Transverse colon (tissue), 4 donors: ENCODE measurements around the gene GLIS2. TPM values are rescaled to one million over a fixed set of nuclear protein-coding genes. Genes with fewer than 3 reads are reported as not detected.

Experiments used
- DNase-seq: peaks from one replicate; pipeline ENCODE4 v3.0.0-alpha.2; 2019
- H3K27ac ChIP-seq, 4 donors: fragments of 200-600 bp; sonication (generic); 2 replicates each; pipeline ENCODE4 v1.5.1; 2016 to 2018; ENCODE audit warnings: inconsistent platforms in 4 of 4
- H3K27me3 ChIP-seq: fragments of 200-600 bp; sonication (generic); 2 replicates; pipeline ENCODE4 v1.5.1; 2017; ENCODE audit warnings: inconsistent platforms
- H3K36me3 ChIP-seq, 4 donors: fragments of 200-600 bp; sonication (generic); 2 replicates each; pipeline ENCODE4 v1.5.1; 2017 to 2019; ENCODE audit warnings: inconsistent platforms in 4 of 4
- H3K4me1 ChIP-seq, 4 donors: fragments of 200-600 bp; sonication (generic); 2 replicates each; pipeline ENCODE4 v1.5.1; 2017 to 2020; ENCODE audit warnings: inconsistent platforms in 4 of 4
- H3K4me3 ChIP-seq, 4 donors: fragments of 200-600 bp; sonication (generic); 1 replicate in 1 of 4; 2 replicates in 3 of 4; pipeline versions ENCODE4 v1.5.1 to v1.6.1; 2017 to 2019; ENCODE audit warnings: inconsistent platforms in 4 of 4
- H3K9me3 ChIP-seq, 2 donors: fragments of 200-600 bp; sonication (generic); 2 replicates each; pipeline ENCODE4 v1.5.1; 2017 to 2019; ENCODE audit warnings: inconsistent platforms in 2 of 2
- EP300 ChIP-seq: sonication (generic); formaldehyde crosslinking; IDR thresholded peaks from one replicate; pipeline ENCODE4 v1.6.1; 2017; ENCODE audit warnings: antibody characterized with exemption, low read depth
- POLR2A ChIP-seq: fragments of 450-650 bp; IDR thresholded peaks from one replicate; pipeline ENCODE4 v1.6.1; 2016; ENCODE audit warnings: antibody characterized with exemption, mild to moderate bottlenecking, moderate library complexity
- POLR2AphosphoS5 ChIP-seq, 3 donors: sonication (generic); formaldehyde crosslinking; IDR thresholded peaks; one replicate each; pipeline ENCODE4 v1.6.1; 2016; ENCODE audit warnings: antibody characterized with exemption in 3 of 3
- WGBS, 2 donors: methylation state at CpG; one replicate each; pipeline ENCODE4 v1.1.5; 2018; ENCODE audit warnings: low coverage in 1 of 2; 5-methylcytosine and 5-hydroxymethylcytosine counted together
- in situ Hi-C, 4 donors: fragments of 200-750 bp; cut with MboI; loops; one replicate each; pipeline versions ENCODE4 v1.15.0 to v1.15.1; 2017; ENCODE audit warnings: low sequenced_read_pairs in 3 of 4, low pct_ligation_motif_present in 1 of 4, low pct_unique_long_range_greater_than_20kb in 1 of 4
- intact Hi-C: fragments of 100-400 bp; cut with DNase I; formaldehyde crosslinking; loops from one replicate; pipeline ENCODE4 v1.15.1; 2023; ENCODE audit warnings: low total_unique reads
- total RNA-seq, 4 donors: library from RNA; depleted of rRNA; stranded (reverse); fragments of >200 nt; gene quantifications; one replicate each; pipeline ENCODE4 v1.1.0, GENCODE V29; 2016
- TF ChIP-seq, protein P1 (sequence below), 5 experiments: fragments of 200-600 bp in 3 of 5; fragments of 450-650 bp in 2 of 5; sonication (generic) in 3 of 5; IDR thresholded peaks; 1 replicate in 2 of 5; 2 replicates in 3 of 5; pipeline ENCODE4 v1.5.1; 2016 to 2017; ENCODE audit warnings: antibody characterized with exemption in 5 of 5, inconsistent platforms in 3 of 5, mild to moderate bottlenecking in 2 of 5, moderate library complexity in 1 of 5

The GLIS2 gene
- total RNA-seq, 4 donors from 2014 or later = 0.68 to 5.0 (median 1.8) TPM

DNA sequence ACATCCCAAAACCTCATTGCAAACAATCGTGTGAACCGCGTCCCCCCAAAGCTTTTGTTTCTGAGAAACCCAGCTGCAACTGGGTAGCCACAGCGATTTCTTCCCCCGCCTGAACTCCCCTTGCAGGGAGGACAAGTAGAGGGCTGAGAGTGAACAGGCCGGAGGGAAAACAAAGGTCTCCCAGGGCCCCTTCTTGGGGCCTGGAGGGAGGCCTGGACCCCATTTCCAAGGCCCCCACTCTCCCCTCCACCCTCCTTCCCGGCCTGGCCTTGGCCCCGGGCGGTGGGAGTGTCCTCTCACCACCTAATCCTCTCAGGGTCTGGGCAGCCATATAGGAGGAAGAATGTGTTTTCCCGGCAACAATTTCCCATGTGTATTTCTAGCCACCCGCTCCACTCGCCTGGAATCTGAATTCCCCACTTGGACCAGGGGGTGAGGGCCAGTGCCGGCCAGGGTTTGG lies 2.6 kb downstream of the GLIS2 start:
- WGBS, 2 donors = 50 to 64% methylated on average over 2 to 12 of the region's 13 CpGs
- Histone ChIP-seq H3K27me3 (peaks cover 40% of the 10 kb centered on the region), H3K4me3 (no peak overlapping the region), H3K9me3 (no peaks in the 10 kb centered on the region), H3K4me1 (peaks cover 38 to 67% (median 56%) of the 10 kb centered on the region in 4 donors), H3K27ac (peak overlapping the region; percentile 88 to 97 (median 89)), H3K36me3 (no peaks in the 10 kb centered on the region)
- TF ChIP-seq EP300 = no peak
- TF ChIP-seq, protein P1, sequence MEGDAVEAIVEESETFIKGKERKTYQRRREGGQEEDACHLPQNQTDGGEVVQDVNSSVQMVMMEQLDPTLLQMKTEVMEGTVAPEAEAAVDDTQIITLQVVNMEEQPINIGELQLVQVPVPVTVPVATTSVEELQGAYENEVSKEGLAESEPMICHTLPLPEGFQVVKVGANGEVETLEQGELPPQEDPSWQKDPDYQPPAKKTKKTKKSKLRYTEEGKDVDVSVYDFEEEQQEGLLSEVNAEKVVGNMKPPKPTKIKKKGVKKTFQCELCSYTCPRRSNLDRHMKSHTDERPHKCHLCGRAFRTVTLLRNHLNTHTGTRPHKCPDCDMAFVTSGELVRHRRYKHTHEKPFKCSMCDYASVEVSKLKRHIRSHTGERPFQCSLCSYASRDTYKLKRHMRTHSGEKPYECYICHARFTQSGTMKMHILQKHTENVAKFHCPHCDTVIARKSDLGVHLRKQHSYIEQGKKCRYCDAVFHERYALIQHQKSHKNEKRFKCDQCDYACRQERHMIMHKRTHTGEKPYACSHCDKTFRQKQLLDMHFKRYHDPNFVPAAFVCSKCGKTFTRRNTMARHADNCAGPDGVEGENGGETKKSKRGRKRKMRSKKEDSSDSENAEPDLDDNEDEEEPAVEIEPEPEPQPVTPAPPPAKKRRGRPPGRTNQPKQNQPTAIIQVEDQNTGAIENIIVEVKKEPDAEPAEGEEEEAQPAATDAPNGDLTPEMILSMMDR (IDR thresholded peaks at IDR 0.05) = no peak
- no peak for TF ChIP-seq POLR2AphosphoS5 (IDR thresholded peaks at IDR 0.05)
- no peak for TF ChIP-seq POLR2A
- intact Hi-C loops = no loop called here
- in situ Hi-C loops = no loop called here
- DNase-seq = no peak

DNA sequence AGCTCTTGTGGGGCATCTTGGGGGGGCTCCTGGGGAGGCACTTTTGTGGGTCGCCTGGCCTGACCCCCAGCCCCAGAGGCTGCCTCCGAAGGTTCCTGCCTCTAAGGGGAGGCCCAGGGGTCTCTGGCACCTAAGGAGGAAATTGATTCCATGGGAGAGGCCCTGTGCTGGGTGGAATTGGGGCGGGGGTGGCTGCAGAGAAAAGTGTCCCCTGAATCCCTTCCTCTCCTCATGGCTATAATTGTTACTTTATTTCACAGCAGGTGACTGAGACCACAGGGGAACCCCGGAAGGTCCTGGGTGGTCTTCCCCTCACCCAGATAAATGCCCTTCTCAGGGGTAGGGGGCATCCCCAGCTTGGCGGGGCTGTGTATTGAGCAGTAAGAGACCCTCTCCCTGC lies 3.1 kb downstream of the GLIS2 start:
- peaks cover 35% of the 10 kb centered on the region for H3K27me3 ChIP-seq
- WGBS, 2 donors = 62% methylated on average over 3 of the region's 5 CpGs; no CpG with 5 or more reads in 1 of the 2 donors

DNA sequence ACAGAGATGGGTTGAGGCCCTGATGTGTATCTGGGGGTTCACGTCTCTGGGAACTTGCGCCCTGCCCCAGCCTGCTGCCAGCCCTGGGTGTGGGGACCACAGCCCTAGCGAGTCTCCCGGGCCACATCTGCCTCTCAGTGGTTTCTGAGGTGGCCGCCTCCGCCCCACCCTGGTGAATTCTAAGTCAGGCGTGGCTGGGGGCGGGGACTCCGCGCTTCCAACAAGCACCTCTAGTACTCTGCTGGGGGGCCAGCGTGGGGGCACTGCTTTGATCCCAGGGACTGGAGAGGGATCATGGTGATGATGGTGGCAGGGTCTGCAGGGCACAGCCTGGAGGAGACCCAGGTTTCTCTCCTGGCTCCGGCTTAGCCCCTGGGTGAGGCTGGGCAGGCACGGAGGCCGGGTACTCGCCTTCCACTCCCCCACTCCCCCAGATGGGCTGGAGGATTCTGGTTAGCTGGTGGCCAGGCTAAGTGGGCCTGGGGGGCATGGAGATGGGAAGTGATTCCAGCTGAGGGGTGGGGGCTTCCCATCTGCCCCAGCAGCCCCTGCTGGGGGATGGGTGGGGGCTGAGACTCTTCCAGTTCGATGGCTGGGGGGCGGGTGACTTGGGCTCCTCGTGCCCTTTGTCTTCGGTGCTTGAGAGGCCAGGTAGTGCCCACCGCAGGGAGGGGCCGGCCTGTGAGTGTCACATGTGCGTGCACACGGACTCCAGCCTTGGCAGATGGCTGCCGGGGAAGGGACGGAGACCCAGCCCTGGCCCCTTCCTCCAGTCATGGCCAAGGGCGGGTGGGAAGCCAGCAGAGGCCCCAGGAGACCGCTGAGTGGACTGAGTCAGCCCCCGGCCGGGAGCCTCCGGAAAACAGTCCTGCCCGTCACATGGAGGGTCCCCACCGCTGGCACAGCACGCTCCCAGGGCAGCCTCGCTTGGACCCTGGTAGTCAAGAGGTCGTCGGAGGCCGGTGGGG lies 3.9 kb downstream of the GLIS2 start:
- Histone ChIP-seq H3K4me3 (no peak overlapping the region), H3K27me3 (peaks cover 27% of the 10 kb centered on the region), H3K4me1 (peaks cover 46 to 72% (median 60%) of the 10 kb centered on the region in 4 donors), H3K36me3 (no peaks in the 10 kb centered on the region), H3K9me3 (no peaks in the 10 kb centered on the region), H3K27ac (peak overlapping the region; percentile 88 to 97 (median 89))
- in situ Hi-C loops = no loop called here
- DNase-seq = peak; percentile 59
- TF ChIP-seq POLR2AphosphoS5 (IDR thresholded peaks at IDR 0.05) = no peak
- TF ChIP-seq POLR2A = no peak
- no peak for TF ChIP-seq EP300
- TF ChIP-seq, protein P1 (IDR thresholded peaks at IDR 0.05) = no peak
- WGBS, 2 donors = 43% methylated on average over 33 of the region's 37 CpGs; no CpG with 5 or more reads in 1 of the 2 donors
- intact Hi-C loops = no loop called here

More for the DNA sequence above, 3.1 kb downstream of the GLIS2 start:
- intact Hi-C loops = no loop called here
- no peaks in the 10 kb centered on the region for H3K9me3 ChIP-seq
- no peaks in the 10 kb centered on the region for H3K36me3 ChIP-seq
- DNase-seq = no peak
- TF ChIP-seq POLR2AphosphoS5 (IDR thresholded peaks at IDR 0.05) = no peak
- TF ChIP-seq EP300 = no peak
- no peak for TF ChIP-seq POLR2A
- TF ChIP-seq, protein P1 (IDR thresholded peaks at IDR 0.05) = no peak
- peaks cover 42 to 69% (median 57%) of the 10 kb centered on the region in 4 donors for H3K4me1 ChIP-seq
- H3K27ac ChIP-seq = peak overlapping the region; percentile 88 to 97 (median 89)
- in situ Hi-C loops = no loop called here
- no peak overlapping the region for H3K4me3 ChIP-seq

DNA sequence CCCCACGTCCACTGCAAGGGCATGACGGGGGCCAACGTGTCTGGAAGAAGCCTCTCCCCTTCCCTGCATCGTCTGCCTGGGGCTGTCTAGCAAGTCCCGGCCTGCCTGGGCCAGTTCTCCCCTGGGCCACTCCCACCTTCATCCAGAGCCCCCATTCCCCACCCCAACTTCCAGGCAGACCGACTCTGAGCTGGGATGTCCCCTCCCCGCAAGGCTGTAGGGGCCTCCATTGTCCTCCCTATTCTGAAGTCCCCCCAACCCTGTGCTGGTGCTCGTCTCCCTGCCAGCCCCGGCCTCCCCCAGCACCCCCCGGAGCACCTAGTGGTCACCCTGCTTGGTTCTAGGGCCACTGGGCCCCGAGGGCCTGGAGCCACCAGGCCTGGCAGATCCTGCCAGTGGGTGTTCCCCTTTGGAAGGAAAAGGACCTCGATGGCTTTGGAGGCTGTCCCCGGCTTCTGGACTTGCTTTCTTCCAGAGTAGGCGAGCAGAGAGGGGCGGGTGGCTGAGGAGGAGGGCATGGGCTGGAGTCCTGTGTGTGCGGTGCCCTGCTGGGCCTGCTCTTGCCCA lies 4.8 kb downstream of the GLIS2 start:
- Histone ChIP-seq H3K4me3 (no peak overlapping the region), H3K9me3 (no peaks in the 10 kb centered on the region), H3K27ac (peak overlapping the region; percentile 28 to 97 (median 88)), H3K27me3 (peaks cover 18% of the 10 kb centered on the region), H3K36me3 (no peaks in the 10 kb centered on the region), H3K4me1 (peaks cover 41 to 75% (median 64%) of the 10 kb centered on the region in 4 donors)
- TF ChIP-seq, protein P1 (IDR thresholded peaks at IDR 0.05) = no peak
- TF ChIP-seq EP300 (no peak), POLR2A (no peak), POLR2AphosphoS5 (IDR thresholded peaks at IDR 0.05) (no peak)
- 69% methylated on average over 15 of the region's 16 CpGs; no CpG with 5 or more reads in 1 of the 2 donors for WGBS, 2 donors
- in situ Hi-C loops = no loop called here
- intact Hi-C loops = no loop called here
- DNase-seq = no peak
